HEK293T (cell line): ENCODE data around the gene KIF26B.

Source experiments
- CTCF ChIA-PET: fragments of 350-600 bp; formaldehyde crosslinking; extraction: SDS; loops from one replicate; lab custom pipeline; 2021; ENCODE audit warnings: antibody characterized with exemption, inconsistent platforms; lab: Yijun Ruan, JAX
- POLR2A ChIA-PET: fragments of 350-600 bp; formaldehyde crosslinking; extraction: SDS; loops from one replicate; lab custom pipeline; 2020; ENCODE audit warnings: antibody characterized with exemption, inconsistent platforms; lab: Yijun Ruan, JAX
- DNase-seq: peaks from one replicate; pipeline ENCODE4 v3.0.0; 2012; ENCODE audit warnings: mixed read lengths; ENCODE audit errors: extremely low spot score
- ARNT ChIP-seq: fragments of 450-650 bp; IDR thresholded peaks from 2 replicates; pipeline ENCODE4 v1.6.1; 2017; ENCODE audit warnings: mild to moderate bottlenecking
- BHLHE40 ChIP-seq: fragments of 450-650 bp; IDR thresholded peaks from 2 replicates; pipeline ENCODE4 v1.6.1; 2016; ENCODE audit warnings: mild to moderate bottlenecking, moderate library complexity, borderline replicate concordance
- CTBP1 ChIP-seq: fragments of 450-650 bp; IDR thresholded peaks from 2 replicates; pipeline ENCODE4 v1.6.1; 2016; ENCODE audit warnings: borderline replicate concordance
- ELF4 ChIP-seq: fragments of 450-650 bp; IDR thresholded peaks from 2 replicates; pipeline ENCODE4 v1.6.1; 2017; ENCODE audit warnings: antibody characterized with exemption
- FOXA1 ChIP-seq: fragments of 450-650 bp; IDR thresholded peaks from 2 replicates; pipeline ENCODE4 v1.6.1; 2016; ENCODE audit warnings: mild to moderate bottlenecking
- FOXK2 ChIP-seq: fragments of 450-650 bp; IDR thresholded peaks from 2 replicates; pipeline ENCODE4 v1.6.1; 2016; ENCODE audit warnings: mild to moderate bottlenecking
- FOXM1 ChIP-seq: fragments of 450-650 bp; IDR thresholded peaks from 2 replicates; pipeline ENCODE4 v1.6.1; 2017; ENCODE audit warnings: mild to moderate bottlenecking, borderline replicate concordance
- HDGF ChIP-seq: fragments of 450-650 bp; IDR thresholded peaks from 2 replicates; pipeline ENCODE4 v1.6.1; 2017; ENCODE audit warnings: antibody characterized with exemption, borderline replicate concordance
- L3MBTL2 ChIP-seq: fragments of 450-650 bp; conservative IDR thresholded peaks from 2 replicates; pipeline ENCODE4 v1.6.1; 2016; ENCODE audit warnings: mild to moderate bottlenecking
- LEF1 ChIP-seq: fragments of 450-650 bp; IDR thresholded peaks from 2 replicates; pipeline ENCODE4 v1.6.1; 2017; ENCODE audit warnings: mild to moderate bottlenecking, borderline replicate concordance
- NFRKB ChIP-seq: fragments of 450-650 bp; IDR thresholded peaks from 2 replicates; pipeline ENCODE4 v1.6.1; 2016; ENCODE audit warnings: mild to moderate bottlenecking, moderate library complexity
- SP1 ChIP-seq: fragments of 450-650 bp; IDR thresholded peaks from 2 replicates; pipeline ENCODE4 v1.6.1; 2017
- SUZ12 ChIP-seq: fragments of 450-650 bp; IDR thresholded peaks from 2 replicates; pipeline ENCODE4 v1.6.1; 2016; ENCODE audit warnings: mild to moderate bottlenecking
- TARDBP ChIP-seq: fragments of 450-650 bp; IDR thresholded peaks from 2 replicates; pipeline ENCODE4 v1.6.1; 2016
- ZNF384 ChIP-seq: fragments of 450-650 bp; IDR thresholded peaks from 2 replicates; pipeline ENCODE4 v1.6.1; 2016
- TF ChIP-seq, protein P1 (sequence below): fragments of 450-650 bp; IDR thresholded peaks from 2 replicates; pipeline ENCODE4 v1.6.1; 2016

The KIF26B gene

DNA sequence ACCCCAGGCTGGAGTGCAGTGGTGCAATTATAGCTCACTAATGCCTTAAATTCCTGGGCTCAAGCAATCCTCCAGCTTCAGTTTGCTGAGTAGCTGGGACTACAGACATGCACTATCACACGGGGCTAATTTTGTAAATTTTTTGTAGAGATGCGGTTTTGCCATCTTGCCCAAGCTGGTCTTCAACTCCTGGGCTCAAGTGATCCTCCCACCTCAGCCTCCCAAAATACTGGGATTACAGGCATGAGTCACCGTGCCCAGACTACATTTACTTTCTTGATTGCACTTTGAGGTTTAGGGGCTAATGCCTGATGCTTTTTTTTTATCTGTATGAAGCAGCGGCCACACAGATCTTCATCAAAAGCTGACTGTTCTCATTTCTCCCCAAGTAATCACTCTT is 124.6 kb downstream of the KIF26B start:
- POLR2A ChIA-PET: no interaction called here
- CTCF ChIA-PET: no interaction called here
- DNase-seq: no peak
- TF ChIP-seq FOXM1 (no peak), FOXK2 (no peak), BHLHE40 (no peak), CTBP1 (no peak), ZNF384 (no peak), ARNT (no peak), FOXA1 (no peak), SUZ12 (no peak), LEF1 (no peak), L3MBTL2 (no peak), SP1 (no peak), ELF4 (no peak), TARDBP (no peak), HDGF (no peak), NFRKB (no peak)

DNA sequence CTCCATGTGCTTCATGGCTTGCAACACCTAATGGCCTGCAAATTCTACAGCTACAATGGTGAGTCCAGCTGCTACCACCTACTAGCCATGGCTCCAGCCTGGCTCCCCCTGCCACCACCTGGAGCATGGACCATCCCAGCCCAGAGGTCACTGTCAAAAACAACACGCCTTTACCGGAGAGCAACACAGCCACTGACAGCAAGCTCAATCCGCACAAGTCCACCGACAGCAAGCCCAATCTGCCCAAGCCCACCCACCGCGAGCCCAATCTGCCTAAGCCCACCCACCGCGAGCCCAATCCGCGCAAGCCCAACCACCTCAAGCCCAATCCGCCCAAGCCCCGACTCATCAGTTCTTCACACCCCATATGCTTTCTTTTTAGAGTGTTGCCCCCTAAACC is 128.2 kb downstream of the KIF26B start:
- CTCF ChIA-PET: no interaction called here
- no peak for DNase-seq
- TF ChIP-seq BHLHE40: no peak
- POLR2A ChIA-PET: no interaction called here

DNA sequence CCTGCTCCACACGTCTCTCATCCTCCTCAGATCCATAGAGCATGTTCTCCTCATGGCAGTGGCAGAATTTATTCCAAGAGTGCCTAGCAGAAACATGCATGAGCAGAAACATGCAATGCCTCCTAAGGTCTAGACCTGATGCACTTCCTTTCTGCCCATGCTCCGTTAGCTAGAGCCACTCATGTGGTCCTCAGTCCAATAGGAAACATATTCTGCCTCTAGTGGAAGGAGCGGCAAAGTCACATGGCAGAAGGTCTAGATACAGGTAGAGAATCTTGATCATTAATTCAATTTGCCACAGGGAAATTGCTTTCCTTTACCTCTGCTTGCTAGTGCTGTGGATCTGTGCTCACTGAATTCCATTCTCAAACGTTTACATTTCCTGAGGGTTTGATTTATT is 130.4 kb downstream of the KIF26B start:
- CTCF ChIA-PET: no interaction called here
- no peak for DNase-seq
- POLR2A ChIA-PET: no interaction called here
- no peak for TF ChIP-seq FOXK2
- no peak for TF ChIP-seq ELF4
- no peak for TF ChIP-seq CTBP1
- TF ChIP-seq BHLHE40: no peak
- no peak for TF ChIP-seq ARNT

- no peak for DNase-seq
- ChIA-PET POLR2A (no interaction called here), CTCF (no interaction called here)
- no peak for TF ChIP-seq FOXM1
Measured at GRCh38 chr1:245288796-245289195, 134.0 kb downstream of the KIF26B start.

DNA sequence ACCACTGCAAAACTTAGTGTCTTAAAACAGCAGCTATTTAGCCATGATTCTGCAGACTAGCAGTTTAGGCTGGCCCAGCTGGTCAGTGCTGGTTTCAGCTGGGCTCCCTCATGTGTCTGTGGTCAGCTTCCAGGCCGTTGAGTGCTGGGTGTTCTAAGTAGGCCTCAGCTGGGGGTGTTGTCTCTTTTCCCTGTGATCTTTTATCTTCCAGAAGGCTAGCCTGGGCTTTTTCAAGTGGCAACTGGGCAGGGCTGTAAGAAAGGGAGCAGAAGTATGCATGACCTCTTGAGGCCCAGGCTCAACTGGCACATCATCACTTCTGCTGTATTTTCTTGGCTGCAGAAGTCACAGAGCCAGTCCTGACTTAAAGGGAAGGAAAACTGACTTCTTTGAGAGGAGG is 136.1 kb downstream of the KIF26B start:
- TF ChIP-seq ARNT (no peak), BHLHE40 (no peak), CTBP1 (no peak)
- ChIA-PET POLR2A (no interaction called here), CTCF (no interaction called here)
- DNase-seq: no peak

GRCh38 chr1:245291351-245291750 is 136.6 kb downstream of the KIF26B start:
- DNase-seq: no peak
- TF ChIP-seq FOXA1: no peak
- TF ChIP-seq ARNT: no peak
- no peak for TF ChIP-seq LEF1
- TF ChIP-seq BHLHE40: no peak
- TF ChIP-seq, protein P1, sequence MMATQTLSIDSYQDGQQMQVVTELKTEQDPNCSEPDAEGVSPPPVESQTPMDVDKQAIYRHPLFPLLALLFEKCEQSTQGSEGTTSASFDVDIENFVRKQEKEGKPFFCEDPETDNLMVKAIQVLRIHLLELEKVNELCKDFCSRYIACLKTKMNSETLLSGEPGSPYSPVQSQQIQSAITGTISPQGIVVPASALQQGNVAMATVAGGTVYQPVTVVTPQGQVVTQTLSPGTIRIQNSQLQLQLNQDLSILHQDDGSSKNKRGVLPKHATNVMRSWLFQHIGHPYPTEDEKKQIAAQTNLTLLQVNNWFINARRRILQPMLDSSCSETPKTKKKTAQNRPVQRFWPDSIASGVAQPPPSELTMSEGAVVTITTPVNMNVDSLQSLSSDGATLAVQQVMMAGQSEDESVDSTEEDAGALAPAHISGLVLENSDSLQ: no peak
- no peak for TF ChIP-seq L3MBTL2
- TF ChIP-seq SP1: no peak
- TF ChIP-seq ELF4: no peak
- TF ChIP-seq TARDBP: no peak
- POLR2A ChIA-PET: no interaction called here
- CTCF ChIA-PET: no interaction called here

- ChIA-PET CTCF (no interaction called here), POLR2A (no interaction called here)
- no peak for DNase-seq
- TF ChIP-seq FOXK2 (no peak), BHLHE40 (no peak), FOXM1 (no peak), ELF4 (no peak), HDGF (no peak), ARNT (no peak), CTBP1 (no peak), NFRKB (no peak), SP1 (no peak), LEF1 (no peak), TARDBP (no peak), L3MBTL2 (no peak), ZNF384 (no peak), SUZ12 (no peak), FOXA1 (no peak)
- TF ChIP-seq, protein P1: no peak
Measured at GRCh38 chr1:245292141-245292540, 137.4 kb downstream of the KIF26B start.

- ChIA-PET CTCF (no interaction called here), POLR2A (no interaction called here)
- DNase-seq: no peak
- TF ChIP-seq L3MBTL2: no peak
- TF ChIP-seq FOXK2: no peak
- TF ChIP-seq ELF4: no peak
- TF ChIP-seq FOXM1: no peak
- no peak for TF ChIP-seq FOXA1
- no peak for TF ChIP-seq SP1
- TF ChIP-seq ARNT: no peak
- TF ChIP-seq ZNF384: no peak
- no peak for TF ChIP-seq BHLHE40
- TF ChIP-seq, protein P1: no peak
- TF ChIP-seq HDGF: no peak
- no peak for TF ChIP-seq NFRKB
- TF ChIP-seq LEF1: no peak
- TF ChIP-seq SUZ12: no peak
- TF ChIP-seq CTBP1: no peak
- no peak for TF ChIP-seq TARDBP
Measured at GRCh38 chr1:245292553-245292952, 137.8 kb downstream of the KIF26B start.
